ENCODE results near the gene NLGN3.

The NLGN3 gene

DNA sequence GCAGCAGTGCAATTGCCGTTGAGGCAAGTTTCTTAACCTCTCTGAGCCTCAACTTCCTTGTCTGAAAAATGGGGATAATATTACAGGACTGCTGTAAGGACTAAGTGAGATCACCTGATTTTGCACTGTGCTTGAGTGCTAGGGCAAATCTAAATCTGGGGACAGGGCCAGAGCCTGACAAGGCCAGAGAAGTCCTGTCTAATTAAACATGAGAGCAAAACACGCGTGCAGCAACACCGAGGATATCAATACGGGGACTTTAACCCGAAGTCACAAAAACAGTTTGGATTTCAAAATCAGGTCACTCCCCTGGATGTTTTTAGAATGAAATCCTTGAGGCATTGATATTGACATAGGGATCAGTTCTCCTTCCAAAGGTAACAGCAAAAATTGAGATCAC lies 72.7 kb downstream of the NLGN3 start:
- no peak for DNase-seq

All from inflammatory macrophage treated with lipopolysaccharide for 4 hours (primary cell).